HEK293 (cell line): ENCODE measurements around the gene ANGPT4.

Experiments used
- BCL11B ChIP-seq: fragments of 450-650 bp; formaldehyde crosslinking; IDR thresholded peaks from 2 replicates; pipeline ENCODE4 v1.5.1; 2016; ENCODE audit warnings: low read depth, missing biosample characterization, missing genetic modification characterization
- EGR2 ChIP-seq: fragments of 450-650 bp; formaldehyde crosslinking; IDR thresholded peaks from 2 replicates; pipeline ENCODE4 v1.5.1; 2016; ENCODE audit warnings: low read depth, missing biosample characterization, missing genetic modification characterization
- GLI4 ChIP-seq: fragments of 450-650 bp; formaldehyde crosslinking; IDR thresholded peaks from 2 replicates; pipeline ENCODE4 v1.5.1; 2016; ENCODE audit warnings: missing biosample characterization, missing genetic modification characterization
- GLIS2 ChIP-seq: fragments of 450-650 bp; formaldehyde crosslinking; IDR thresholded peaks from 2 replicates; pipeline ENCODE4 v1.5.1; 2016; ENCODE audit warnings: missing biosample characterization, missing genetic modification characterization
- MEIS1 ChIP-seq: sonication (generic); formaldehyde crosslinking; IDR thresholded peaks from 2 replicates; pipeline ENCODE4 v1.8.1; 2022; ENCODE audit warnings: missing genetic modification reagents, mild to moderate bottlenecking, borderline replicate concordance
- PRDM6 ChIP-seq: fragments of 450-650 bp; formaldehyde crosslinking; IDR thresholded peaks from 2 replicates; pipeline ENCODE4 v1.5.1; 2017; ENCODE audit warnings: missing biosample characterization, missing genetic modification characterization
- SETDB1 ChIP-seq: IDR thresholded peaks from one replicate; pipeline ENCODE4 v1.6.1; 2017; ENCODE audit warnings: mild to moderate bottlenecking, low read length, moderate library complexity, mixed read lengths; ENCODE audit not compliant: insufficient read length
- SP7 ChIP-seq: fragments of 450-650 bp; formaldehyde crosslinking; IDR thresholded peaks from 2 replicates; pipeline ENCODE4 v1.5.1; 2016; ENCODE audit warnings: missing biosample characterization, missing genetic modification characterization
- YY2 ChIP-seq: fragments of 450-650 bp; formaldehyde crosslinking; IDR thresholded peaks from 2 replicates; pipeline ENCODE4 v1.5.1; 2016; ENCODE audit warnings: missing biosample characterization, missing genetic modification characterization
- ZBTB21 ChIP-seq: fragments of 450-650 bp; formaldehyde crosslinking; IDR thresholded peaks from 2 replicates; pipeline ENCODE4 v1.5.1; 2017; ENCODE audit warnings: missing biosample characterization, missing genetic modification characterization
- ZFP69B ChIP-seq: fragments of 450-650 bp; formaldehyde crosslinking; IDR thresholded peaks from 2 replicates; pipeline ENCODE4 v1.5.1; 2016; ENCODE audit warnings: missing biosample characterization, missing genetic modification characterization
- ZNF112 ChIP-seq: fragments of 450-650 bp; formaldehyde crosslinking; IDR thresholded peaks from 2 replicates; pipeline ENCODE4 v1.5.0; 2017; ENCODE audit warnings: missing biosample characterization, missing genetic modification characterization
- ZNF132 ChIP-seq: fragments of 450-650 bp; formaldehyde crosslinking; IDR thresholded peaks from 2 replicates; pipeline ENCODE4 v1.5.1; 2017; ENCODE audit warnings: missing biosample characterization, missing genetic modification characterization, borderline replicate concordance
- ZNF146 ChIP-seq: fragments of 450-650 bp; formaldehyde crosslinking; IDR thresholded peaks from 2 replicates; pipeline ENCODE4 v1.5.1; 2016; ENCODE audit warnings: missing biosample characterization, missing genetic modification characterization
- ZNF169 ChIP-seq: fragments of 450-650 bp; formaldehyde crosslinking; IDR thresholded peaks from 2 replicates; pipeline ENCODE4 v1.5.1; 2016; ENCODE audit warnings: missing biosample characterization, missing genetic modification characterization
- ZNF174 ChIP-seq: fragments of 450-650 bp; formaldehyde crosslinking; IDR thresholded peaks from 2 replicates; pipeline ENCODE4 v1.5.0; 2017; ENCODE audit warnings: missing biosample characterization, mild to moderate bottlenecking, missing genetic modification characterization
- ZNF2 ChIP-seq: fragments of 450-650 bp; formaldehyde crosslinking; IDR thresholded peaks from 2 replicates; pipeline ENCODE4 v1.5.1; 2016; ENCODE audit warnings: missing biosample characterization, missing genetic modification characterization
- ZNF202 ChIP-seq: fragments of 450-650 bp; formaldehyde crosslinking; IDR thresholded peaks from 2 replicates; pipeline ENCODE4 v1.5.1; 2016; ENCODE audit warnings: missing biosample characterization, missing genetic modification characterization, borderline replicate concordance
- ZNF223 ChIP-seq: fragments of 450-650 bp; formaldehyde crosslinking; IDR thresholded peaks from 2 replicates; pipeline ENCODE4 v1.5.1; 2016; ENCODE audit warnings: missing biosample characterization, missing genetic modification characterization
- ZNF23 ChIP-seq: fragments of 450-650 bp; formaldehyde crosslinking; IDR thresholded peaks from 2 replicates; pipeline ENCODE4 v1.5.1; 2016; ENCODE audit warnings: missing biosample characterization, missing genetic modification characterization, borderline replicate concordance
- ZNF266 ChIP-seq: fragments of 450-650 bp; formaldehyde crosslinking; IDR thresholded peaks from 2 replicates; pipeline ENCODE4 v1.5.1; 2016; ENCODE audit warnings: missing biosample characterization, missing genetic modification characterization, low read depth
- ZNF335 ChIP-seq: fragments of 450-650 bp; formaldehyde crosslinking; conservative IDR thresholded peaks from 2 replicates; pipeline ENCODE4 v1.5.1; 2016; ENCODE audit warnings: missing biosample characterization, missing genetic modification characterization
- ZNF449 ChIP-seq: fragments of 450-650 bp; formaldehyde crosslinking; IDR thresholded peaks from 2 replicates; pipeline ENCODE4 v1.5.1; 2017; ENCODE audit warnings: missing biosample characterization, mild to moderate bottlenecking, missing genetic modification characterization, moderate library complexity
- ZNF48 ChIP-seq: fragments of 450-650 bp; formaldehyde crosslinking; IDR thresholded peaks from 2 replicates; pipeline ENCODE4 v1.5.1; 2016; ENCODE audit warnings: missing biosample characterization, missing genetic modification characterization
- ZNF501 ChIP-seq: fragments of 450-650 bp; formaldehyde crosslinking; IDR thresholded peaks from 2 replicates; pipeline ENCODE4 v1.5.1; 2016; ENCODE audit warnings: missing biosample characterization, missing genetic modification characterization
- ZNF571 ChIP-seq: fragments of 450-650 bp; formaldehyde crosslinking; IDR thresholded peaks from 2 replicates; pipeline ENCODE4 v1.5.0; 2017; ENCODE audit warnings: missing biosample characterization, missing genetic modification characterization
- ZNF629 ChIP-seq: fragments of 450-650 bp; formaldehyde crosslinking; IDR thresholded peaks from 2 replicates; pipeline ENCODE4 v1.5.1; 2017; ENCODE audit warnings: missing biosample characterization, missing genetic modification characterization
- ZNF660 ChIP-seq: fragments of 450-650 bp; IDR thresholded peaks from 2 replicates; pipeline ENCODE4 v1.5.1; 2018; ENCODE audit warnings: missing biosample characterization, mild to moderate bottlenecking, missing genetic modification characterization
- ZNF670 ChIP-seq: fragments of 450-650 bp; formaldehyde crosslinking; IDR thresholded peaks from 2 replicates; pipeline ENCODE4 v1.5.1; 2016; ENCODE audit warnings: missing biosample characterization, missing genetic modification characterization, low read depth
- ZSCAN16 ChIP-seq: fragments of 450-650 bp; formaldehyde crosslinking; IDR thresholded peaks from 2 replicates; pipeline ENCODE4 v1.5.1; 2016; ENCODE audit warnings: missing biosample characterization, missing genetic modification characterization
- ZSCAN23 ChIP-seq: fragments of 450-650 bp; formaldehyde crosslinking; IDR thresholded peaks from 2 replicates; pipeline ENCODE4 v1.5.1; 2016; ENCODE audit warnings: missing biosample characterization, missing genetic modification characterization
- ZSCAN30 ChIP-seq: fragments of 450-650 bp; IDR thresholded peaks from 2 replicates; pipeline ENCODE4 v1.5.1; 2018; ENCODE audit warnings: missing biosample characterization, mild to moderate bottlenecking, missing genetic modification characterization, moderate library complexity
- TF ChIP-seq, protein P1 (sequence below): fragments of 450-650 bp; formaldehyde crosslinking; IDR thresholded peaks from 2 replicates; pipeline ENCODE4 v1.5.1; 2016; ENCODE audit warnings: missing biosample characterization, missing genetic modification characterization
- TF ChIP-seq, protein P2 (sequence below): fragments of 450-650 bp; formaldehyde crosslinking; IDR thresholded peaks from 2 replicates; pipeline ENCODE4 v1.5.1; 2016; ENCODE audit warnings: missing biosample characterization, missing genetic modification characterization, low read depth

ANGPT4 gene

GRCh38 chr20:833450-834150 is 82.5 kb downstream of the ANGPT4 start, which contains the start of gene FAM110A (continued):
- 0 out of 2 replicates have a peak, but pooled peaks have one; percentile 51 for TF ChIP-seq ZNF660
- TF ChIP-seq EGR2 (tag by site-specific recombination) = 0 out of 2 replicates have a peak, but pooled peaks have one; percentile 32
- TF ChIP-seq ZFP69B = peak; percentile 88
- TF ChIP-seq ZNF629 = peak; percentile 51
- no peak for TF ChIP-seq BCL11B (tag by site-specific recombination)
- TF ChIP-seq ZBTB21 (tag by site-specific recombination) = no peak
- TF ChIP-seq ZNF223 (tag by site-specific recombination) = no peak
- no peak for TF ChIP-seq ZNF146 (tag by site-specific recombination)
- TF ChIP-seq ZSCAN30 = peak; percentile 49; the same call in 1 of the 2 replicates
- TF ChIP-seq ZNF202 (tag by site-specific recombination) = no peak
- no peak for TF ChIP-seq ZNF670 (tag by site-specific recombination)
- TF ChIP-seq SETDB1 = no peak
- TF ChIP-seq MEIS1 = no peak
- no peak for TF ChIP-seq ZNF449
- TF ChIP-seq ZNF112 (tag by site-specific recombination) = no peak
- TF ChIP-seq ZNF23 (tag by site-specific recombination) = no peak
- TF ChIP-seq, protein P1, sequence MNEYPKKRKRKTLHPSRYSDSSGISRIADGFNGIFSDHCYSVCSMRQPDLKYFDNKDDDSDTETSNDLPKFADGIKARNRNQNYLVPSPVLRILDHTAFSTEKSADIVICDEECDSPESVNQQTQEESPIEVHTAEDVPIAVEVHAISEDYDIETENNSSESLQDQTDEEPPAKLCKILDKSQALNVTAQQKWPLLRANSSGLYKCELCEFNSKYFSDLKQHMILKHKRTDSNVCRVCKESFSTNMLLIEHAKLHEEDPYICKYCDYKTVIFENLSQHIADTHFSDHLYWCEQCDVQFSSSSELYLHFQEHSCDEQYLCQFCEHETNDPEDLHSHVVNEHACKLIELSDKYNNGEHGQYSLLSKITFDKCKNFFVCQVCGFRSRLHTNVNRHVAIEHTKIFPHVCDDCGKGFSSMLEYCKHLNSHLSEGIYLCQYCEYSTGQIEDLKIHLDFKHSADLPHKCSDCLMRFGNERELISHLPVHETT = no peak
- peak; percentile 97 for TF ChIP-seq ZNF335 (tag by site-specific recombination)
- TF ChIP-seq ZNF501 (tag by site-specific recombination) = peak; percentile 77; the same call in 1 of the 2 replicates
- TF ChIP-seq PRDM6 (tag by site-specific recombination) = no peak
- no peak for TF ChIP-seq ZNF2 (tag by site-specific recombination)
- no peak for TF ChIP-seq ZNF169 (tag by site-specific recombination)
- TF ChIP-seq ZNF174 (tag by site-specific recombination) = no peak
- TF ChIP-seq, protein P2, sequence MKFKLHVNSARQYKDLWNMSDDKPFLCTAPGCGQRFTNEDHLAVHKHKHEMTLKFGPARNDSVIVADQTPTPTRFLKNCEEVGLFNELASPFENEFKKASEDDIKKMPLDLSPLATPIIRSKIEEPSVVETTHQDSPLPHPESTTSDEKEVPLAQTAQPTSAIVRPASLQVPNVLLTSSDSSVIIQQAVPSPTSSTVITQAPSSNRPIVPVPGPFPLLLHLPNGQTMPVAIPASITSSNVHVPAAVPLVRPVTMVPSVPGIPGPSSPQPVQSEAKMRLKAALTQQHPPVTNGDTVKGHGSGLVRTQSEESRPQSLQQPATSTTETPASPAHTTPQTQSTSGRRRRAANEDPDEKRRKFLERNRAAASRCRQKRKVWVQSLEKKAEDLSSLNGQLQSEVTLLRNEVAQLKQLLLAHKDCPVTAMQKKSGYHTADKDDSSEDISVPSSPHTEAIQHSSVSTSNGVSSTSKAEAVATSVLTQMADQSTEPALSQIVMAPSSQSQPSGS (tag by site-specific recombination) = no peak
- TF ChIP-seq ZNF132 (tag by site-specific recombination) = no peak
- peak; percentile 84 for TF ChIP-seq SP7 (tag by site-specific recombination)
- TF ChIP-seq ZSCAN23 (tag by site-specific recombination) = peak; percentile 59; the same call in 1 of the 2 replicates
- peak; percentile 92 for TF ChIP-seq GLIS2 (tag by site-specific recombination)
- no peak for TF ChIP-seq YY2
- TF ChIP-seq ZNF266 (tag by site-specific recombination) = no peak
- no peak for TF ChIP-seq ZNF571 (tag by site-specific recombination)
- no peak for TF ChIP-seq ZSCAN16 (tag by site-specific recombination)
- TF ChIP-seq ZNF48 = no peak
- no peak for TF ChIP-seq GLI4
